Measurements from ENCODE around the gene CHST12. TPM values are rescaled to one million over a fixed set of nuclear protein-coding genes. Genes with fewer than 3 reads are reported as not detected.

Gene CHST12
- total and polyA plus RNA-seq, 2 experiments from 2014 or later = 7.2 to 21.5 TPM

DNA sequence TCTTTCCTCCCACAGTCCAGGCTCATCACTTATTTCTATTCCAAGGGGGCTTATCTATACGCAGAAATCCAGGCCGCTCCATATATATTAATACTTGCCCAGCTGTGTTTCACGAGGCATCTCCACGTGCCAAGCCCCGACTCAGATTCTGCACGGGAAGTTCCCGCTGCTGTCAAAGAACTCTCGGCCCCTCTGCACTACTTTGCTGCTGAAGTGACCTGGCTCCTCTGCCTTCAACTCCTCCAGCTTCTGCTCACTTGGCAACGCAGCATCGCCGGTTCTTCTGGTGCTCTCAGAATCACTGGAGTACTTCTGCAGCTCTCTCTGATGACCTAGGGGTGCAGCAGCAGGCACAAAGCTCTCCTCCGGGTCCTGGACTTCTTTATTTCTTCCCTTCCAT lies 9.7 kb upstream of the CHST12 start:
- Histone ChIP-seq H3K27me3 (no peaks in the 10 kb centered on the region), H3K79me2 (no peaks in the 10 kb centered on the region), H3K9me3 (ENCODE audit: low read depth) (no peaks in the 10 kb centered on the region), H4K20me1 (ENCODE audit: insufficient read depth, poor library complexity, severe bottlenecking) (no peaks in the 10 kb centered on the region), H3K4me1 (ENCODE audit: insufficient read depth) (peaks cover 5% of the 10 kb centered on the region), H3K27ac (no peak overlapping the region), H2AFZ (no peak overlapping the region), H3K4me3 (no peak overlapping the region), H3K4me2 (no peak overlapping the region), H3K36me3 (replicated peaks; ENCODE audit: insufficient read depth, low read depth) (no peaks in the 10 kb centered on the region), H3K9me2 (replicated peaks; ENCODE audit: insufficient read depth) (no peaks in the 10 kb centered on the region)
- WGBS (ENCODE audit: low lambda C conversion rate, missing lambda C conversion rate) = 87% methylated on average over 12 of the region's 12 CpGs
- DNase-seq (ENCODE audit: low spot score) = no peak
- TF ChIP-seq EZH2phosphoT487 (IDR thresholded peaks at IDR 0.05; ENCODE audit: low read depth, severe bottlenecking, unreplicated experiment) (no peak), CTCF (IDR thresholded peaks at IDR 0.05; ENCODE audit: poor library complexity) (no peak), EZH2 (IDR thresholded peaks at IDR 0.05; ENCODE audit: borderline replicate concordance) (no peak)

DNA sequence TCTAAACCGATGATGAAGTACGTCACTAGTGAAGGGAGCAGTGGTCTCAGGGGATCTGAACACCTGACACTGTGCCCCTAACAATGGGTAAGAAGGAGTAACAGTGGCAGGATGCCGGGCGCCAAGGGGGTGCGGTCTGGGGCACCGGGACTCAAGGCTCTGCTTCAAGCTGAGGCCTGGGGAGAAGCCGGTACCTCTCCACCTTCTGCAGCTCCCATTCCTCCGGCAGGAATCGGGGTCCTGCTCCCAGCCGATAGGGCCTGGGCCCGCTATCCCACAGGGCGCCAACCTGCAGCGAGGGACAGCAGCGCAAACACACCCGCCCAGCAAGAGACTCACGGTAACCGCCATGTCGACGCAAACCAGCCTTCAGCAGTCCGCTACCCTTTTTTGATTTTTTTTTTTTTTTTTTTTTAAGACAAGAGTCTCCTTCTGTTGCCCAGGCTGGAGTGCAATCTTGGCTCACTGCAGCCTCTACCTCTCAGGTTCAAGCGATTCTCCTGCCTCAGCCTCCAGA lies 8.8 kb upstream of the CHST12 start:
- no peak overlapping the region for H3K4me3 ChIP-seq
- TF ChIP-seq EZH2phosphoT487 (IDR thresholded peaks at IDR 0.05; ENCODE audit: low read depth, severe bottlenecking, unreplicated experiment) (no peak), CTCF (IDR thresholded peaks at IDR 0.05; ENCODE audit: poor library complexity) (no peak), EZH2 (IDR thresholded peaks at IDR 0.05; ENCODE audit: borderline replicate concordance) (no peak)
- no peak for DNase-seq (ENCODE audit: low spot score)
- no peaks in the 10 kb centered on the region for H3K9me2 ChIP-seq (replicated peaks; ENCODE audit: insufficient read depth)
- H3K27ac ChIP-seq = no peak overlapping the region
- no peaks in the 10 kb centered on the region for H3K79me2 ChIP-seq
- H3K4me2 ChIP-seq = no peak overlapping the region
- H3K9me3 ChIP-seq (ENCODE audit: low read depth) = no peaks in the 10 kb centered on the region
- no peaks in the 10 kb centered on the region for H3K27me3 ChIP-seq
- no peaks in the 10 kb centered on the region for H4K20me1 ChIP-seq (ENCODE audit: insufficient read depth, poor library complexity, severe bottlenecking)
- no peak overlapping the region for H2AFZ ChIP-seq
- H3K36me3 ChIP-seq (replicated peaks; ENCODE audit: insufficient read depth, low read depth) = no peaks in the 10 kb centered on the region
- H3K4me1 ChIP-seq (ENCODE audit: insufficient read depth) = peaks cover 5% of the 10 kb centered on the region
- WGBS (ENCODE audit: low lambda C conversion rate, missing lambda C conversion rate) = 94% methylated on average over 21 of the region's 21 CpGs

- Histone ChIP-seq H3K9me3 (ENCODE audit: low read depth) (no peaks in the 10 kb centered on the region), H3K4me3 (no peak overlapping the region), H3K79me2 (no peaks in the 10 kb centered on the region), H3K27me3 (no peaks in the 10 kb centered on the region), H3K9me2 (replicated peaks; ENCODE audit: insufficient read depth) (no peaks in the 10 kb centered on the region), H3K4me2 (no peak overlapping the region), H4K20me1 (ENCODE audit: insufficient read depth, poor library complexity, severe bottlenecking) (no peaks in the 10 kb centered on the region), H3K27ac (no peak overlapping the region), H2AFZ (no peak overlapping the region), H3K36me3 (replicated peaks; ENCODE audit: insufficient read depth, low read depth) (no peaks in the 10 kb centered on the region), H3K4me1 (ENCODE audit: insufficient read depth) (peaks cover 3% of the 10 kb centered on the region)
- TF ChIP-seq EZH2phosphoT487 (IDR thresholded peaks at IDR 0.05; ENCODE audit: low read depth, severe bottlenecking, unreplicated experiment) = no peak
- TF ChIP-seq CTCF (IDR thresholded peaks at IDR 0.05; ENCODE audit: poor library complexity) = no peak
- TF ChIP-seq EZH2 (IDR thresholded peaks at IDR 0.05; ENCODE audit: borderline replicate concordance) = no peak
- DNase-seq (ENCODE audit: low spot score) = no peak
- whole genome bisulfite sequencing (ENCODE audit: low lambda C conversion rate, missing lambda C conversion rate) = 90% methylated on average over 4 of the region's 4 CpGs
Observed at GRCh38 chr7:2398506-2398905, 4.9 kb upstream of the CHST12 start.

All from hepatocyte (in vitro differentiated cells).